Ovary (tissue), 9 donors: ENCODE results near the gene L3MBTL1. TPM values are rescaled to one million over a fixed set of nuclear protein-coding genes. Genes with fewer than 3 reads are reported as not detected.

Experiments
- DNase-seq, 5 donors: peaks; one replicate each; pipeline ENCODE4 v3.0.0-alpha.2; 2019 to 2020
- H3K27ac ChIP-seq, 2 donors: fragments of 200-600 bp; one replicate each; pipeline versions ENCODE4 v1.5.1 to v1.8.0; 2019 to 2022
- H3K27me3 ChIP-seq: fragments of 200-600 bp; one replicate; pipeline ENCODE4 v1.8.0; 2022
- H3K36me3 ChIP-seq: fragments of 200-600 bp; sonication (generic); one replicate; pipeline ENCODE4 v1.5.1; 2019
- H3K4me1 ChIP-seq: one replicate; pipeline ENCODE4 v1.8.1; 2013; ENCODE audit warnings: mild to moderate bottlenecking, moderate library complexity; ENCODE audit not compliant: insufficient read depth
- H3K4me3 ChIP-seq: fragments of 200-600 bp; sonication (generic); one replicate; pipeline ENCODE4 v1.5.1; 2017
- H3K9me3 ChIP-seq, 2 donors: fragments of 200-600 bp in 1 of 2; sonication (generic) in 1 of 2; one replicate each; pipeline versions ENCODE4 v1.5.1 to v1.8.1; 2013 to 2019; ENCODE audit warnings: mild to moderate bottlenecking in 1 of 2, moderate library complexity in 1 of 2
- EP300 ChIP-seq: sonication (generic); formaldehyde crosslinking; IDR thresholded peaks from one replicate; pipeline ENCODE4 v1.6.1; 2017; ENCODE audit warnings: antibody characterized with exemption
- POLR2A ChIP-seq: fragments of 450-650 bp; IDR thresholded peaks from one replicate; pipeline ENCODE4 v1.6.1; 2017; ENCODE audit warnings: antibody characterized with exemption, mild to moderate bottlenecking, moderate library complexity
- WGBS, 3 donors: extraction: QIAGEN DNeasy Blood & Tissue Kit in 1 of 3; methylation state at CpG; one replicate each; pipeline versions ENCODE4 v1.1.5 to v1.1.7; 2013 to 2017; 5-methylcytosine and 5-hydroxymethylcytosine counted together
- intact Hi-C, 4 donors: fragments of 100-400 bp; cut with DNase I; formaldehyde crosslinking; loops; one replicate each; pipeline versions ENCODE4 v1.11.0 to v1.15.1; 2022 to 2023
- polyA plus RNA-seq, 2 donors: library from polyadenylated mRNA; stranded (reverse); fragments of 200-250 nt in 1 of 2; fragments of 350-450 nt in 1 of 2; fragmentation: Illumina TruSeq in 1 of 2; extraction: RNeasy Lipid Tissue Mini Kit (QIAGEN cat#74804) in 1 of 2; gene quantifications; one replicate each; pipeline ENCODE4 v1.2.3, GENCODE V29; 2013 to 2014
- total RNA-seq, 7 donors: library from RNA; depleted of rRNA in 2 of 7; stranded (reverse); fragments of >200 nt in 2 of 7; fragmentation: NEBNext Ultra II Directional in 3 of 7; extraction: Animal tissue kit (Norgen Biotek cat#: 25700) in 3 of 7; gene quantifications; one replicate each; pipeline versions ENCODE4 v1.1.0 to v1.2.4, GENCODE V29; 2016 to 2023
- TF ChIP-seq, protein P1 (sequence below), 3 donors: fragments of 450-650 bp in 2 of 3; fragments of 200-600 bp in 1 of 3; IDR thresholded peaks; one replicate each; pipeline versions ENCODE4 v1.5.1 to v1.8.0; 2016 to 2022; ENCODE audit warnings: antibody characterized with exemption in 3 of 3, mild to moderate bottlenecking in 1 of 3
- donor health status: DM: no; HTN: no; CAD: no; lungs with moderate emphysema.
- donor health status: DM: no; HTN: no; CAD: no.
- donor health status: Bipolar disorder and iron deficiency.
- donor health status: DM: yes; HTN: yes; CAD: no.
- donor health status: DM: no; HTN: no; CAD: no.
- donor health status: DM: yes; HTN: yes; CAD: no.

L3MBTL1 gene
- total and polyA plus RNA-seq, 9 donors: 8.0 to 22.9 (median 15.7) TPM

DNA sequence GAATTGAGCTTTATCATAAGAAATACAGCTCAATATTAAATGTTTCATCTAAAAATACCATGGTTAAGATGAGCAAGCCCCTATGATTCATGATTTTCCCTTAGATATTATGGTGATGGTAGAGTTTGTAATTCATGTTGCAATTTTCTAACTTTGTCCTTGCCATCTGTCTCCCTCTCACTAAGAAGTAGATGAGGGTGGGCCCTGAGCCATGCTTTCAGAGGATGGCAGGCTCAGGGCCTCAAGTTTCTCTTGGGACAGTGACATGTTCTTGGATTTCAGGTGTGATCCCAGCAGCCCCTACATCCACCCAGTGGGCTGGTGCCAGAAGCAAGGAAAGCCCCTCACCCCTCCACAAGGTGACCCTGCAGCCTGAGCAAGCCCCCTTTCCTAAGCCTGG, 25.6 kb downstream of the L3MBTL1 start:
- no peaks in the 10 kb centered on the region for H3K27me3 ChIP-seq
- intact Hi-C loops: loop anchor here in 2 of 4 donors (10.0 kb wide), 2 partner anchors 62 to 552 kb away; partner anchors contain the start of gene IFT52 (in 1 of the 2)
- no peaks in the 10 kb centered on the region for H3K36me3 ChIP-seq
- H3K4me3 ChIP-seq: no peak overlapping the region
- H3K27ac ChIP-seq: no peak overlapping the region
- no peaks in the 10 kb centered on the region for H3K4me1 ChIP-seq
- no peaks in the 10 kb centered on the region for H3K9me3 ChIP-seq
- no peak for TF ChIP-seq POLR2A
- TF ChIP-seq, protein P1, sequence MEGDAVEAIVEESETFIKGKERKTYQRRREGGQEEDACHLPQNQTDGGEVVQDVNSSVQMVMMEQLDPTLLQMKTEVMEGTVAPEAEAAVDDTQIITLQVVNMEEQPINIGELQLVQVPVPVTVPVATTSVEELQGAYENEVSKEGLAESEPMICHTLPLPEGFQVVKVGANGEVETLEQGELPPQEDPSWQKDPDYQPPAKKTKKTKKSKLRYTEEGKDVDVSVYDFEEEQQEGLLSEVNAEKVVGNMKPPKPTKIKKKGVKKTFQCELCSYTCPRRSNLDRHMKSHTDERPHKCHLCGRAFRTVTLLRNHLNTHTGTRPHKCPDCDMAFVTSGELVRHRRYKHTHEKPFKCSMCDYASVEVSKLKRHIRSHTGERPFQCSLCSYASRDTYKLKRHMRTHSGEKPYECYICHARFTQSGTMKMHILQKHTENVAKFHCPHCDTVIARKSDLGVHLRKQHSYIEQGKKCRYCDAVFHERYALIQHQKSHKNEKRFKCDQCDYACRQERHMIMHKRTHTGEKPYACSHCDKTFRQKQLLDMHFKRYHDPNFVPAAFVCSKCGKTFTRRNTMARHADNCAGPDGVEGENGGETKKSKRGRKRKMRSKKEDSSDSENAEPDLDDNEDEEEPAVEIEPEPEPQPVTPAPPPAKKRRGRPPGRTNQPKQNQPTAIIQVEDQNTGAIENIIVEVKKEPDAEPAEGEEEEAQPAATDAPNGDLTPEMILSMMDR (IDR thresholded peaks at IDR 0.05): no peak
- DNase-seq: no peak

DNA sequence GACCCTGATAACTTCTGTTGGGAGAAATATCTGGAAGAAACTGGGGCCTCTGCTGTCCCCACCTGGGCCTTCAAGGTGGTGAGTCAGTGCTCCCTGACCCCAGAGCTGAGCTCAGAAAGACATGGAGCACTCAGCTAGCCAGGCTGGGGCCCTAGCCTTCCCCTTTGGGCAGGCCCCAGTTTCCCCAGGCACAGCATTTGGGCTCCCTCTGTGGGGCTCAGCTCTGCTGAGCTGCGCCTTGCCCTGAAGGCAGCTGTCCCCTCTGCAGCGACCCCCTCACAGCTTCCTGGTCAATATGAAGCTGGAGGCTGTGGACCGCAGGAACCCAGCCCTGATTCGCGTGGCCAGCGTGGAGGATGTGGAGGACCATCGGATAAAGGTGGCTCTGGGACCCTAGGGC, 26.5 kb downstream of the L3MBTL1 start:
- 94% methylated on average over 7 of the region's 7 CpGs for WGBS, 3 donors
- no peak for DNase-seq
- H3K27me3 ChIP-seq: no peaks in the 10 kb centered on the region
- H3K27ac ChIP-seq: no peak overlapping the region
- no peaks in the 10 kb centered on the region for H3K4me1 ChIP-seq
- H3K9me3 ChIP-seq: no peaks in the 10 kb centered on the region
- no peaks in the 10 kb centered on the region for H3K36me3 ChIP-seq
- TF ChIP-seq POLR2A (no peak), EP300 (no peak)
- TF ChIP-seq, protein P1 (IDR thresholded peaks at IDR 0.05): no peak
- intact Hi-C loops: loop anchor here in 2 of 4 donors (10.0 kb wide), 2 partner anchors 61 to 551 kb away; partner anchors contain the start of gene IFT52 (in 1 of the 2)
- H3K4me3 ChIP-seq: no peak overlapping the region

DNA sequence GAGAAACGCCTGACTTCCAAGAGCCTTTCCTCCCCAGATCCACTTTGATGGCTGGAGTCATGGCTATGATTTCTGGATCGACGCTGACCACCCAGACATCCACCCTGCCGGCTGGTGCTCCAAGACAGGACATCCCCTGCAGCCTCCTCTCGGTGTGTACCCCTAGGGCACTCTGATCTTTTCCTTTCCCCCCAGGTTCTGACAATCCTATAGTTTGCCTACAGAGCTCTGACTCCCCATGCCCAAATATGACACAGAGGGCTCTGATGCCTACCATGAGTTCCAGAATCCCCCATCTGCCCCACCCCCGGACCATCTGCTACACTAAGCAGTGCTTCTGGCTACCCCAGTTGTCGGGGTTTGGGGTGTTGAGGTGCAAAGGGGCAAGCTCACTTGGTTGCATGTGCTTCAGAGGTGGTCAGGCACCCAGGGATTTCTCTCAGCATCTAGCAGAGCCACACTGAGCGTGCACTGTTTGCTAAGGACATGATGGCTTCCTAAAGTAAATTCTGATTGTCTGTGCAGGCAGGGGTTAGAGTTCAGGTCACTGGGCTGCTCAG, 27.4 kb downstream of the L3MBTL1 start:
- intact Hi-C loops: loop anchor here in 2 of 4 donors (10.0 kb wide), 2 partner anchors 60 to 550 kb away; partner anchors contain the start of gene IFT52 (in 1 of the 2)
- no peak for DNase-seq
- H3K4me1 ChIP-seq: no peaks in the 10 kb centered on the region
- H3K27me3 ChIP-seq: no peaks in the 10 kb centered on the region
- H3K36me3 ChIP-seq: no peaks in the 10 kb centered on the region
- H3K27ac ChIP-seq: no peak overlapping the region
- H3K4me3 ChIP-seq: no peak overlapping the region
- 91 to 95% (median 93%) methylated on average over 8 of the region's 8 CpGs for WGBS, 3 donors
- TF ChIP-seq, protein P1 (IDR thresholded peaks at IDR 0.05): no peak
- TF ChIP-seq EP300 (no peak), POLR2A (no peak)
- no peaks in the 10 kb centered on the region for H3K9me3 ChIP-seq

DNA sequence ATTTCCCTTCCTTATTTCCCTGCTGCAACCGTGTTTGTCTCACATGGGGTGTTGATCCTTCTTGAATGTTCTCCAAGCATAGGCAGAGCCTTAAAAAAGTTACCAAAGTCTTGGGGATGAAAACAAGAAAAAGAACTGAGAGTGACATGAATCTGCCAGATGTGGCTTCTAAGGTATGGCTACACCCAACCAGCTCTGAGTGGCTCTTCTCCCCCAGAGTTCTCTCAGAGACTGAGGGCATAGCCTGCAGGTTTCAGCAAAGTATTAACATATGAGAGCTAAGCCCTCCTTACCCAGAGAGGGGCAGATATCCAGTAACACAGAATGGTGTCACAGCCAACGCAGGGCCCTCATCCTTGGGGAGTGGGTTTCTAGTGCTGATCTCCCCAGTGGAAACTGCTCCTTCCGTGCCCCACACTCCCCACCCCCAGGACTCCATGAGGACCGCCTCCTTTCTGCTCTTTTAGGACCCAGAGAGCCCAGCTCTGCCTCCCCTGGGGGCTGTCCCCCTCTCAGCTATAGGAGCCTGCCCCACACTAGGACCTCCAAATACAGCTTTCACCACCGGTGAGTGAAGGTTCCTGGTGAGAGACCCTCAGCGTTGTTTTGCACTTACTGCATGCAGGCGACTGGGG, 28.0 kb downstream of the L3MBTL1 start:
- Histone ChIP-seq H3K27ac (no peak overlapping the region), H3K27me3 (no peaks in the 10 kb centered on the region), H3K36me3 (no peaks in the 10 kb centered on the region), H3K9me3 (no peaks in the 10 kb centered on the region), H3K4me3 (no peak overlapping the region), H3K4me1 (no peaks in the 10 kb centered on the region)
- WGBS, 3 donors: 82 to 84% (median 83%) methylated on average over 7 of the region's 7 CpGs
- TF ChIP-seq, protein P1 (IDR thresholded peaks at IDR 0.05): no peak
- TF ChIP-seq EP300 (no peak), POLR2A (no peak)
- DNase-seq: no peak
- intact Hi-C loops: loop anchor here in 2 of 4 donors (10.0 kb wide), 2 partner anchors 59 to 549 kb away; partner anchors contain the start of gene IFT52 (in 1 of the 2)
